ENCODE measurements around the gene AMMECR1L.
A peak's percentile ranks its signal among the peaks of the same experiment; 100 is the strongest.
"Not testable (repeated sequence)": the region's sequence is repeated elsewhere in the genome, so short reads cannot be mapped to it uniquely, and the experiment has no call there.

The AMMECR1L gene

GRCh38 chr2:127885780-127886592 is at the start of gene AMMECR1L:
TSS of gene AMMECR1L (minus strand) at chr2:127885956. CDS start at chr2:127874234, 11,722 bp downstream.
- H3K4me3 Mint-ChIP-seq, result peak within 1 kb of the TSS; percentile 99
- H3K9me3 Mint-ChIP-seq; H3K27me3 Mint-ChIP-seq (ENCODE audit: low read depth): not testable (repeated sequence)
- H3K4me1 Mint-ChIP-seq (ENCODE audit: low read depth), result peaks cover 25% of the 10 kb centered on the region
- peak within 1 kb of the TSS; percentile 90 for H3K27ac Mint-ChIP-seq
- H3K36me3 Mint-ChIP-seq (ENCODE audit: low read depth), result peaks cover 26% of the 10 kb centered on the region

GRCh38 chr2:127935337-127935736 is 49.6 kb upstream of the AMMECR1L start:
- H3K4me3 Mint-ChIP-seq, result no peak overlapping the region
- H3K27me3 Mint-ChIP-seq (ENCODE audit: low read depth), result no peaks in the 10 kb centered on the region
- no peaks in the 10 kb centered on the region for H3K36me3 Mint-ChIP-seq (ENCODE audit: low read depth)
- H3K27ac Mint-ChIP-seq, result no peak overlapping the region
- no peaks in the 10 kb centered on the region for H3K9me3 Mint-ChIP-seq
- H3K4me1 Mint-ChIP-seq (ENCODE audit: low read depth), result no peaks in the 10 kb centered on the region

- H3K27me3 Mint-ChIP-seq (ENCODE audit: low read depth), result no peaks in the 10 kb centered on the region
- H3K4me3 Mint-ChIP-seq, result no peak overlapping the region
- H3K9me3 Mint-ChIP-seq, result no peaks in the 10 kb centered on the region
- H3K36me3 Mint-ChIP-seq (ENCODE audit: low read depth), result no peaks in the 10 kb centered on the region
- H3K27ac Mint-ChIP-seq, result no peak overlapping the region
- no peaks in the 10 kb centered on the region for H3K4me1 Mint-ChIP-seq (ENCODE audit: low read depth)
Measured at GRCh38 chr2:127932199-127932876, 46.6 kb upstream of the AMMECR1L start.

GRCh38 chr2:127929449-127929848 is 43.7 kb upstream of the AMMECR1L start:
- no peaks in the 10 kb centered on the region for H3K4me1 Mint-ChIP-seq (ENCODE audit: low read depth)
- no peaks in the 10 kb centered on the region for H3K9me3 Mint-ChIP-seq
- no peaks in the 10 kb centered on the region for H3K27me3 Mint-ChIP-seq (ENCODE audit: low read depth)
- no peak overlapping the region for H3K27ac Mint-ChIP-seq
- H3K4me3 Mint-ChIP-seq, result no peak overlapping the region
- H3K36me3 Mint-ChIP-seq (ENCODE audit: low read depth), result no peaks in the 10 kb centered on the region

GRCh38 chr2:127927384-127927783 is 41.6 kb upstream of the AMMECR1L start:
- Mint-ChIP-seq H3K9me3 (no peaks in the 10 kb centered on the region), H3K27me3 (ENCODE audit: low read depth) (no peaks in the 10 kb centered on the region), H3K4me3 (no peak overlapping the region), H3K27ac (no peak overlapping the region), H3K4me1 (ENCODE audit: low read depth) (no peaks in the 10 kb centered on the region), H3K36me3 (ENCODE audit: low read depth) (no peaks in the 10 kb centered on the region)

- Mint-ChIP-seq H3K4me3 (no peak overlapping the region), H3K9me3 (no peaks in the 10 kb centered on the region), H3K36me3 (ENCODE audit: low read depth) (no peaks in the 10 kb centered on the region), H3K27ac (no peak overlapping the region), H3K4me1 (ENCODE audit: low read depth) (no peaks in the 10 kb centered on the region), H3K27me3 (ENCODE audit: low read depth) (no peaks in the 10 kb centered on the region)
Measured at GRCh38 chr2:127917916-127918315, 32.2 kb upstream of the AMMECR1L start.

- no peaks in the 10 kb centered on the region for H3K27me3 Mint-ChIP-seq (ENCODE audit: low read depth)
- no peak overlapping the region for H3K27ac Mint-ChIP-seq
- H3K36me3 Mint-ChIP-seq (ENCODE audit: low read depth), result no peaks in the 10 kb centered on the region
- no peak overlapping the region for H3K4me3 Mint-ChIP-seq
- H3K4me1 Mint-ChIP-seq (ENCODE audit: low read depth), result no peaks in the 10 kb centered on the region
- H3K9me3 Mint-ChIP-seq, result no peaks in the 10 kb centered on the region
Measured at GRCh38 chr2:127913808-127914457, 28.2 kb upstream of the AMMECR1L start.

- Mint-ChIP-seq H3K4me3 (no peak overlapping the region), H3K27ac (no peak overlapping the region), H3K27me3 (ENCODE audit: low read depth) (no peaks in the 10 kb centered on the region), H3K9me3 (no peaks in the 10 kb centered on the region), H3K4me1 (ENCODE audit: low read depth) (no peaks in the 10 kb centered on the region), H3K36me3 (ENCODE audit: low read depth) (no peaks in the 10 kb centered on the region)
Measured at GRCh38 chr2:127911737-127912136, 26.0 kb upstream of the AMMECR1L start.

- H3K4me3 Mint-ChIP-seq, result no peak overlapping the region
- no peaks in the 10 kb centered on the region for H3K4me1 Mint-ChIP-seq (ENCODE audit: low read depth)
- no peaks in the 10 kb centered on the region for H3K36me3 Mint-ChIP-seq (ENCODE audit: low read depth)
- H3K27ac Mint-ChIP-seq, result no peak overlapping the region
- H3K27me3 Mint-ChIP-seq (ENCODE audit: low read depth), result no peaks in the 10 kb centered on the region
- no peaks in the 10 kb centered on the region for H3K9me3 Mint-ChIP-seq
Measured at GRCh38 chr2:127910415-127910814, 24.7 kb upstream of the AMMECR1L start.

GRCh38 chr2:127909019-127909418 is 23.3 kb upstream of the AMMECR1L start:
- no peak overlapping the region for H3K27ac Mint-ChIP-seq
- no peak overlapping the region for H3K4me3 Mint-ChIP-seq
- no peaks in the 10 kb centered on the region for H3K9me3 Mint-ChIP-seq
- H3K4me1 Mint-ChIP-seq (ENCODE audit: low read depth), result no peaks in the 10 kb centered on the region
- no peaks in the 10 kb centered on the region for H3K36me3 Mint-ChIP-seq (ENCODE audit: low read depth)
- no peaks in the 10 kb centered on the region for H3K27me3 Mint-ChIP-seq (ENCODE audit: low read depth)

- H3K27me3 Mint-ChIP-seq (ENCODE audit: low read depth); H3K4me3 Mint-ChIP-seq; H3K36me3 Mint-ChIP-seq (ENCODE audit: low read depth); H3K27ac Mint-ChIP-seq; H3K4me1 Mint-ChIP-seq (ENCODE audit: low read depth); H3K9me3 Mint-ChIP-seq: not testable (repeated sequence)
Measured at GRCh38 chr2:127907733-127908400, 22.1 kb upstream of the AMMECR1L start.

- no peaks in the 10 kb centered on the region for H3K9me3 Mint-ChIP-seq
Measured at GRCh38 chr2:127906206-127906926, 20.6 kb upstream of the AMMECR1L start.

GRCh38 chr2:127901339-127902056 is 15.7 kb upstream of the AMMECR1L start:
- no peaks in the 10 kb centered on the region for H3K27me3 Mint-ChIP-seq (ENCODE audit: low read depth)
- H3K4me1 Mint-ChIP-seq (ENCODE audit: low read depth), result no peaks in the 10 kb centered on the region
- H3K9me3 Mint-ChIP-seq, result no peaks in the 10 kb centered on the region
- H3K36me3 Mint-ChIP-seq (ENCODE audit: low read depth), result no peaks in the 10 kb centered on the region
- H3K27ac Mint-ChIP-seq, result no peak overlapping the region
- H3K4me3 Mint-ChIP-seq, result no peak overlapping the region

More at GRCh38 chr2:127906206-127906926, 20.6 kb upstream of the AMMECR1L start:
- H3K27ac Mint-ChIP-seq, result no peak overlapping the region
- H3K27me3 Mint-ChIP-seq (ENCODE audit: low read depth), result no peaks in the 10 kb centered on the region
- no peaks in the 10 kb centered on the region for H3K36me3 Mint-ChIP-seq (ENCODE audit: low read depth)
- H3K4me1 Mint-ChIP-seq (ENCODE audit: low read depth), result no peaks in the 10 kb centered on the region
- no peak overlapping the region for H3K4me3 Mint-ChIP-seq
